ENCODE measurements around the gene SRRT.

Gene SRRT

GRCh38 chr7:100865938-100866728 is 8.8 kb upstream of the SRRT start:
- peak; percentile 39 for ATAC-seq
- Mint-ChIP-seq H3K9me3 (no peaks in the 10 kb centered on the region), H3K4me1 (peaks cover 17% of the 10 kb centered on the region), H3K36me3 (ENCODE audit: low read depth) (peaks cover 13% of the 10 kb centered on the region), H3K27ac (peak overlapping the region; percentile 92), H3K4me3 (peak overlapping the region; percentile 87), H3K27me3 (no peaks in the 10 kb centered on the region)
- peak; percentile 44 for DNase-seq

- Mint-ChIP-seq H3K9me3 (no peaks in the 10 kb centered on the region), H3K27me3 (no peaks in the 10 kb centered on the region), H3K36me3 (ENCODE audit: low read depth) (peaks cover 16% of the 10 kb centered on the region), H3K4me3 (peak overlapping the region; percentile 87), H3K27ac (peak overlapping the region; percentile 92), H3K4me1 (peaks cover 17% of the 10 kb centered on the region)
- ATAC-seq (no peak), DNase-seq (no peak)
Observed at GRCh38 chr7:100866729-100867039, 8.2 kb upstream of the SRRT start.

- peaks cover 16% of the 10 kb centered on the region for H3K36me3 Mint-ChIP-seq (ENCODE audit: low read depth)
- H3K27me3 Mint-ChIP-seq, result no peaks in the 10 kb centered on the region
- H3K9me3 Mint-ChIP-seq, result no peaks in the 10 kb centered on the region
- H3K4me1 Mint-ChIP-seq, result peaks cover 17% of the 10 kb centered on the region
- H3K27ac Mint-ChIP-seq, result peak within 1 kb of the TSS; percentile 92
- H3K4me3 Mint-ChIP-seq, result peak within 1 kb of the TSS; percentile 87
- ATAC-seq, result peak; percentile 66
- peak; percentile 82 for DNase-seq
Observed at GRCh38 chr7:100867040-100867775, 7.7 kb upstream of the SRRT start, which contains the start of gene TRIP6. Gene TRIP6 (plus strand): TSS chr7:100867387. CDS start chr7:100867498, 111 bp downstream.

- no peaks in the 10 kb centered on the region for H3K27me3 Mint-ChIP-seq
- H3K4me3 Mint-ChIP-seq, result peak overlapping the region; percentile 87
- H3K27ac Mint-ChIP-seq, result peak overlapping the region; percentile 68
- H3K4me1 Mint-ChIP-seq, result peaks cover 20% of the 10 kb centered on the region
- peaks cover 15% of the 10 kb centered on the region for H3K36me3 Mint-ChIP-seq (ENCODE audit: low read depth)
- ATAC-seq (no peak), DNase-seq (no peak)
- no peaks in the 10 kb centered on the region for H3K9me3 Mint-ChIP-seq
Observed at GRCh38 chr7:100867776-100868485, 7.0 kb upstream of the SRRT start.

GRCh38 chr7:100873599-100874299 is 1.2 kb upstream of the SRRT start:
- no peak for ATAC-seq
- H3K9me3 Mint-ChIP-seq, result no peaks in the 10 kb centered on the region
- H3K4me1 Mint-ChIP-seq, result peaks cover 48% of the 10 kb centered on the region
- H3K27me3 Mint-ChIP-seq, result no peaks in the 10 kb centered on the region
- no peak for DNase-seq
- H3K36me3 Mint-ChIP-seq (ENCODE audit: low read depth), result peaks cover 60% of the 10 kb centered on the region
- peak overlapping the region; percentile 97 for H3K27ac Mint-ChIP-seq
- peak overlapping the region; percentile 97 for H3K4me3 Mint-ChIP-seq

- Mint-ChIP-seq H3K4me3 (peak overlapping the region; percentile 97), H3K4me1 (peaks cover 48% of the 10 kb centered on the region), H3K27ac (peak overlapping the region; percentile 97), H3K36me3 (ENCODE audit: low read depth) (peaks cover 65% of the 10 kb centered on the region), H3K9me3 (no peaks in the 10 kb centered on the region), H3K27me3 (no peaks in the 10 kb centered on the region)
- ATAC-seq (no peak), DNase-seq (peak; percentile 14)
Observed at GRCh38 chr7:100874300-100874576, 665 bp upstream of the SRRT start.

GRCh38 chr7:100875356-100875751 is 451 bp downstream of the SRRT start:
- H3K27me3 Mint-ChIP-seq, result no peaks in the 10 kb centered on the region
- H3K27ac Mint-ChIP-seq, result peak overlapping the region; percentile 97
- H3K36me3 Mint-ChIP-seq (ENCODE audit: low read depth), result peaks cover 74% of the 10 kb centered on the region
- peak; percentile 45 for ATAC-seq
- no peaks in the 10 kb centered on the region for H3K9me3 Mint-ChIP-seq
- H3K4me1 Mint-ChIP-seq, result peaks cover 56% of the 10 kb centered on the region
- peak overlapping the region; percentile 97 for H3K4me3 Mint-ChIP-seq
- peak; percentile 49 for DNase-seq

- DNase-seq (no peak), ATAC-seq (no peak)
- Mint-ChIP-seq H3K4me1 (peaks cover 54% of the 10 kb centered on the region), H3K27me3 (no peaks in the 10 kb centered on the region), H3K27ac (peak overlapping the region; percentile 67), H3K36me3 (ENCODE audit: low read depth) (peaks cover 81% of the 10 kb centered on the region), H3K9me3 (no peaks in the 10 kb centered on the region), H3K4me3 (peak overlapping the region; percentile 52)
Observed at GRCh38 chr7:100878013-100878412, 3.1 kb downstream of the SRRT start.

- Mint-ChIP-seq H3K4me3 (peak overlapping the region; percentile 22), H3K27me3 (no peaks in the 10 kb centered on the region), H3K4me1 (peaks cover 56% of the 10 kb centered on the region), H3K36me3 (ENCODE audit: low read depth) (peaks cover 81% of the 10 kb centered on the region), H3K9me3 (no peaks in the 10 kb centered on the region), H3K27ac (no peak overlapping the region)
- no peak for ATAC-seq
- no peak for DNase-seq
Observed at GRCh38 chr7:100878685-100879084, 3.8 kb downstream of the SRRT start.

GRCh38 chr7:100879685-100880261 is 4.9 kb downstream of the SRRT start:
- no peak for ATAC-seq
- no peak for DNase-seq
- no peaks in the 10 kb centered on the region for H3K27me3 Mint-ChIP-seq
- no peak overlapping the region for H3K4me3 Mint-ChIP-seq
- peak overlapping the region; percentile 77 for H3K27ac Mint-ChIP-seq
- no peaks in the 10 kb centered on the region for H3K9me3 Mint-ChIP-seq
- H3K36me3 Mint-ChIP-seq (ENCODE audit: low read depth), result peaks cover 78% of the 10 kb centered on the region
- peaks cover 50% of the 10 kb centered on the region for H3K4me1 Mint-ChIP-seq

- H3K4me1 Mint-ChIP-seq, result peaks cover 51% of the 10 kb centered on the region
- no peak overlapping the region for H3K4me3 Mint-ChIP-seq
- H3K27me3 Mint-ChIP-seq, result no peaks in the 10 kb centered on the region
Observed at GRCh38 chr7:100880645-100881044, 5.7 kb downstream of the SRRT start.

GRCh38 chr7:100881136-100881535 is 6.2 kb downstream of the SRRT start:
- Mint-ChIP-seq H3K4me3 (no peak overlapping the region), H3K36me3 (ENCODE audit: low read depth) (peaks cover 80% of the 10 kb centered on the region), H3K27ac (no peak overlapping the region), H3K4me1 (peaks cover 51% of the 10 kb centered on the region), H3K9me3 (no peaks in the 10 kb centered on the region), H3K27me3 (no peaks in the 10 kb centered on the region)
- DNase-seq (no peak), ATAC-seq (no peak)

More at GRCh38 chr7:100880645-100881044, 5.7 kb downstream of the SRRT start:
- ATAC-seq (no peak), DNase-seq (no peak)
- H3K27ac Mint-ChIP-seq, result no peak overlapping the region
- H3K36me3 Mint-ChIP-seq (ENCODE audit: low read depth), result peaks cover 77% of the 10 kb centered on the region
- no peaks in the 10 kb centered on the region for H3K9me3 Mint-ChIP-seq

GRCh38 chr7:100882201-100882600 is 7.3 kb downstream of the SRRT start:
- H3K9me3 Mint-ChIP-seq, result no peaks in the 10 kb centered on the region
- peaks cover 81% of the 10 kb centered on the region for H3K36me3 Mint-ChIP-seq (ENCODE audit: low read depth)
- H3K27ac Mint-ChIP-seq, result no peak overlapping the region
- peaks cover 52% of the 10 kb centered on the region for H3K4me1 Mint-ChIP-seq
- H3K27me3 Mint-ChIP-seq, result no peaks in the 10 kb centered on the region
- no peak overlapping the region for H3K4me3 Mint-ChIP-seq
- ATAC-seq (no peak), DNase-seq (no peak)

Measured in activated naive CD8-positive, alpha-beta T cell treated with anti-CD3 and anti-CD28 coated beads, Interleukin-2, amount 50 U/mL, for 24 hours (primary cell).